Smooth muscle cell (in vitro differentiated cells): ENCODE results near the gene FHL5. TPM values are rescaled to one million over a fixed set of nuclear protein-coding genes. Genes with fewer than 3 reads are reported as not detected.
"Not testable (repeated sequence)": the region's sequence is repeated elsewhere in the genome, so short reads cannot be mapped to it uniquely, and the experiment has no call there.

ENCODE experiments used
- DNase-seq: peaks from one replicate; lab custom pipeline; 2025; ENCODE audit not compliant: unreplicated experiment; lab: John Stamatoyannopoulos, UW
- H2AFZ ChIP-seq: fragments of 200-600 bp; sonication (generic); 2 replicates; pipeline ENCODE4 v1.6.0; 2016; ENCODE audit warnings: antibody characterized with exemption, low read depth, mild to moderate bottlenecking
- H3F3A ChIP-seq: fragments of 200-600 bp; sonication (generic); 2 replicates; pipeline ENCODE4 v1.6.0; 2017; ENCODE audit warnings: antibody characterized with exemption, low read depth
- H3K27ac ChIP-seq: fragments of 200-600 bp; sonication (generic); 2 replicates; pipeline ENCODE4 v1.5.1; 2016; ENCODE audit warnings: low read depth, mild to moderate bottlenecking
- H3K27me3 ChIP-seq: fragments of 200-600 bp; sonication (generic); 2 replicates; pipeline ENCODE4 v1.6.1; 2016; ENCODE audit warnings: low read depth, mild to moderate bottlenecking
- H3K36me3 ChIP-seq: fragments of 200-600 bp; sonication (generic); 2 replicates; pipeline ENCODE4 v1.5.1; 2016; ENCODE audit warnings: low read depth
- H3K4me1 ChIP-seq: fragments of 200-600 bp; sonication (generic); 2 replicates; pipeline ENCODE4 v1.5.1; 2016; ENCODE audit warnings: low read depth
- H3K4me2 ChIP-seq: fragments of 200-600 bp; sonication (generic); 2 replicates; pipeline ENCODE4 v1.6.0; 2016; ENCODE audit warnings: mild to moderate bottlenecking
- H3K4me3 ChIP-seq: fragments of 200-600 bp; sonication (generic); 2 replicates; pipeline ENCODE4 v1.5.1; 2016; ENCODE audit warnings: mild to moderate bottlenecking
- H3K79me2 ChIP-seq: fragments of 200-600 bp; sonication (generic); 2 replicates; pipeline ENCODE4 v1.6.0; 2016; ENCODE audit warnings: low read depth, mild to moderate bottlenecking
- H3K9ac ChIP-seq: fragments of 200-600 bp; sonication (generic); 2 replicates; pipeline ENCODE4 v1.6.0; 2016; ENCODE audit warnings: low read depth
- H3K9me3 ChIP-seq: fragments of 200-600 bp; sonication (generic); replicated peaks from 2 replicates; pipeline ENCODE4 v1.5.1; 2016; ENCODE audit warnings: low read depth
- H4K20me1 ChIP-seq: fragments of 200-600 bp; sonication (generic); 2 replicates; pipeline ENCODE4 v1.6.0; 2016; ENCODE audit warnings: low read depth
- CTCF ChIP-seq: fragments of 200-600 bp; sonication (generic); IDR thresholded peaks from 2 replicates; pipeline ENCODE4 v1.5.1; 2017; ENCODE audit warnings: borderline replicate concordance, mild to moderate bottlenecking, antibody characterized with exemption; ENCODE audit not compliant: insufficient read depth, poor library complexity, severe bottlenecking
- WGBS: methylation state at CpG from one replicate; pipeline ENCODE4 v1.1.7; 2016; ENCODE audit warnings: low lambda C conversion rate; 5-methylcytosine and 5-hydroxymethylcytosine counted together
- polyA plus RNA-seq: library from polyadenylated mRNA; unstranded; fragments of >200 nt; fragmentation: Nextera tagmentation; extraction: Ambion mirVana; gene quantifications from 2 replicates; pipeline ENCODE4 v1.2.1, GENCODE V29; 2016
- total RNA-seq: library from RNA; depleted of rRNA; stranded (reverse); fragments of >200 nt; gene quantifications from 2 replicates; pipeline ENCODE4 v1.2.3, GENCODE V29; 2014

FHL5 gene
- total and polyA plus RNA-seq, 2 experiments from 2014 or later = not detected

GRCh38 chr6:96554558-96554957 lies 8.4 kb upstream of the FHL5 start:
- Histone ChIP-seq H3K9me3 (no peaks in the 10 kb centered on the region), H2AFZ (no peak overlapping the region), H3K79me2 (no peaks in the 10 kb centered on the region), H4K20me1 (no peaks in the 10 kb centered on the region), H3K4me3 (no peak overlapping the region), H3K4me2 (no peak overlapping the region), H3K27ac (no peak overlapping the region), H3K9ac (no peak overlapping the region), H3K36me3 (peaks cover 51% of the 10 kb centered on the region), H3K4me1 (no peaks in the 10 kb centered on the region), H3F3A (peaks cover 4% of the 10 kb centered on the region), H3K27me3 (no peaks in the 10 kb centered on the region)
- no peak for DNase-seq
- TF ChIP-seq CTCF = no peak
- WGBS = 96% methylated on average over 4 of the region's 4 CpGs

GRCh38 chr6:96559740-96560139 lies 3.2 kb upstream of the FHL5 start:
- not testable (repeated sequence) for H3F3A ChIP-seq, H3K9me3 ChIP-seq, H3K4me2 ChIP-seq, H3K36me3 ChIP-seq, H3K27ac ChIP-seq, H3K27me3 ChIP-seq, H4K20me1 ChIP-seq, H2AFZ ChIP-seq, H3K9ac ChIP-seq, DNase-seq, H3K79me2 ChIP-seq, H3K4me1 ChIP-seq, H3K4me3 ChIP-seq
- 100% methylated on average over 2 of the region's 2 CpGs for WGBS

- DNase-seq = no peak
- H3K4me1 ChIP-seq = no peaks in the 10 kb centered on the region
- H3K9me3 ChIP-seq = no peaks in the 10 kb centered on the region
- TF ChIP-seq CTCF = no peak
- H3F3A ChIP-seq = no peaks in the 10 kb centered on the region
- H3K27ac ChIP-seq = no peak overlapping the region
- no peak overlapping the region for H3K9ac ChIP-seq
- no peak overlapping the region for H2AFZ ChIP-seq
- no peaks in the 10 kb centered on the region for H4K20me1 ChIP-seq
- no peak overlapping the region for H3K4me2 ChIP-seq
- H3K4me3 ChIP-seq = no peak overlapping the region
- no peaks in the 10 kb centered on the region for H3K36me3 ChIP-seq
- no peaks in the 10 kb centered on the region for H3K27me3 ChIP-seq
- no peaks in the 10 kb centered on the region for H3K79me2 ChIP-seq
Measured at GRCh38 chr6:96563853-96564252, 925 bp downstream of the FHL5 start.

DNA sequence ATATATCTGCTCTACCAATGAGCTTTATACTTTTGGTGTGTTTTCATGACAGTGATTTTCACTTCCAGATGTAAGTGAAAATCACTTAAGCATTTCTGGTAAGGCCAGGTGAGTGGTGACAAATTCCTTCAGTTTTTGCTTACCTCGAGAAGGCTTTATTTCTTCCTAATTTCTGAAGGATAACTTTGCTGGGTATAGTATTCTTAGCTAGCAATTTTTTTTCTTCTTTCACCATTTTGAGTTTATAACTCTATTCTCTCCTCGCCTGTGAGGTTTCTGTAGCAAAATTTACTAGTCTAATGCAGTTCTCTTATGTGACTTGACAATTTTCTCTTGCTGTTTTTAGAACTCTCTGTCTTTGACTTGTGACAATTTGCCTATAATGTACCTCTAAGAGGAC lies 7.1 kb downstream of the FHL5 start:
- TF ChIP-seq CTCF = no peak
- H4K20me1 ChIP-seq = no peaks in the 10 kb centered on the region
- 89% methylated on average over 2 of the region's 2 CpGs for WGBS
- peaks cover 6% of the 10 kb centered on the region for H3K9me3 ChIP-seq
- H3F3A ChIP-seq = no peaks in the 10 kb centered on the region
- no peak for DNase-seq
- H3K36me3 ChIP-seq = no peaks in the 10 kb centered on the region
- H3K4me2 ChIP-seq = no peak overlapping the region
- H2AFZ ChIP-seq = no peak overlapping the region
- no peak overlapping the region for H3K9ac ChIP-seq
- no peaks in the 10 kb centered on the region for H3K4me1 ChIP-seq
- H3K79me2 ChIP-seq = no peaks in the 10 kb centered on the region
- H3K27ac ChIP-seq = no peak overlapping the region
- H3K27me3 ChIP-seq = no peaks in the 10 kb centered on the region
- H3K4me3 ChIP-seq = no peak overlapping the region
